Ovary (tissue), 9 donors: Measurements from ENCODE around the gene SLC6A6. TPM values are rescaled to one million over a fixed set of nuclear protein-coding genes. Genes with fewer than 3 reads are reported as not detected.
A peak's percentile ranks its signal among the peaks of the same experiment; 100 is the strongest.
"Not testable (repeated sequence)": the region's sequence is repeated elsewhere in the genome, so short reads cannot be mapped to it uniquely, and the experiment has no call there.

ENCODE experiments used
- DNase-seq, 5 donors: peaks; one replicate each; pipeline ENCODE4 v3.0.0-alpha.2; 2019 to 2020
- H3K27ac ChIP-seq, 2 donors: fragments of 200-600 bp; one replicate each; pipeline versions ENCODE4 v1.5.1 to v1.8.0; 2019 to 2022
- H3K27me3 ChIP-seq: fragments of 200-600 bp; one replicate; pipeline ENCODE4 v1.8.0; 2022
- H3K36me3 ChIP-seq: fragments of 200-600 bp; sonication (generic); one replicate; pipeline ENCODE4 v1.5.1; 2019
- H3K4me1 ChIP-seq: one replicate; pipeline ENCODE4 v1.8.1; 2013; ENCODE audit warnings: mild to moderate bottlenecking, moderate library complexity; ENCODE audit not compliant: insufficient read depth
- H3K4me3 ChIP-seq: fragments of 200-600 bp; sonication (generic); one replicate; pipeline ENCODE4 v1.5.1; 2017
- H3K9me3 ChIP-seq, 2 donors: fragments of 200-600 bp in 1 of 2; sonication (generic) in 1 of 2; one replicate each; pipeline versions ENCODE4 v1.5.1 to v1.8.1; 2013 to 2019; ENCODE audit warnings: mild to moderate bottlenecking in 1 of 2, moderate library complexity in 1 of 2
- EP300 ChIP-seq: sonication (generic); formaldehyde crosslinking; IDR thresholded peaks from one replicate; pipeline ENCODE4 v1.6.1; 2017; ENCODE audit warnings: antibody characterized with exemption
- POLR2A ChIP-seq: fragments of 450-650 bp; IDR thresholded peaks from one replicate; pipeline ENCODE4 v1.6.1; 2017; ENCODE audit warnings: antibody characterized with exemption, mild to moderate bottlenecking, moderate library complexity
- WGBS, 3 donors: extraction: QIAGEN DNeasy Blood & Tissue Kit in 1 of 3; methylation state at CpG; one replicate each; pipeline versions ENCODE4 v1.1.5 to v1.1.7; 2013 to 2017; 5-methylcytosine and 5-hydroxymethylcytosine counted together
- intact Hi-C, 4 donors: fragments of 100-400 bp; cut with DNase I; formaldehyde crosslinking; loops; one replicate each; pipeline versions ENCODE4 v1.11.0 to v1.15.1; 2022 to 2023
- polyA plus RNA-seq, 2 donors: library from polyadenylated mRNA; stranded (reverse); fragments of 200-250 nt in 1 of 2; fragments of 350-450 nt in 1 of 2; fragmentation: Illumina TruSeq in 1 of 2; extraction: RNeasy Lipid Tissue Mini Kit (QIAGEN cat#74804) in 1 of 2; gene quantifications; one replicate each; pipeline ENCODE4 v1.2.3, GENCODE V29; 2013 to 2014
- total RNA-seq, 7 donors: library from RNA; depleted of rRNA in 2 of 7; stranded (reverse); fragments of >200 nt in 2 of 7; fragmentation: NEBNext Ultra II Directional in 3 of 7; extraction: Animal tissue kit (Norgen Biotek cat#: 25700) in 3 of 7; gene quantifications; one replicate each; pipeline versions ENCODE4 v1.1.0 to v1.2.4, GENCODE V29; 2016 to 2023
- TF ChIP-seq, protein P1 (sequence below), 3 donors: fragments of 450-650 bp in 2 of 3; fragments of 200-600 bp in 1 of 3; IDR thresholded peaks; one replicate each; pipeline versions ENCODE4 v1.5.1 to v1.8.0; 2016 to 2022; ENCODE audit warnings: antibody characterized with exemption in 3 of 3, mild to moderate bottlenecking in 1 of 3
- donor health status: DM: no; HTN: no; CAD: no; lungs with moderate emphysema.
- donor health status: DM: no; HTN: no; CAD: no.
- donor health status: Bipolar disorder and iron deficiency.
- donor health status: DM: yes; HTN: yes; CAD: no.
- donor health status: DM: no; HTN: no; CAD: no.
- donor health status: DM: yes; HTN: yes; CAD: no.

The SLC6A6 gene
- total and polyA plus RNA-seq, 9 donors, result 32.5 to 141 (median 80.5) TPM

GRCh38 chr3:14514323-14514720 is 111.9 kb downstream of the SLC6A6 start:
- Histone ChIP-seq H3K4me3 (no peak overlapping the region), H3K36me3 (no peaks in the 10 kb centered on the region), H3K27ac (no peak overlapping the region), H3K4me1 (no peaks in the 10 kb centered on the region), H3K27me3 (no peaks in the 10 kb centered on the region), H3K9me3 (no peaks in the 10 kb centered on the region)
- peak in 2 of 5 donors; percentile 9 to 23 for DNase-seq
- intact Hi-C loops, result no loop called here
- no peak for TF ChIP-seq EP300
- TF ChIP-seq, protein P1, sequence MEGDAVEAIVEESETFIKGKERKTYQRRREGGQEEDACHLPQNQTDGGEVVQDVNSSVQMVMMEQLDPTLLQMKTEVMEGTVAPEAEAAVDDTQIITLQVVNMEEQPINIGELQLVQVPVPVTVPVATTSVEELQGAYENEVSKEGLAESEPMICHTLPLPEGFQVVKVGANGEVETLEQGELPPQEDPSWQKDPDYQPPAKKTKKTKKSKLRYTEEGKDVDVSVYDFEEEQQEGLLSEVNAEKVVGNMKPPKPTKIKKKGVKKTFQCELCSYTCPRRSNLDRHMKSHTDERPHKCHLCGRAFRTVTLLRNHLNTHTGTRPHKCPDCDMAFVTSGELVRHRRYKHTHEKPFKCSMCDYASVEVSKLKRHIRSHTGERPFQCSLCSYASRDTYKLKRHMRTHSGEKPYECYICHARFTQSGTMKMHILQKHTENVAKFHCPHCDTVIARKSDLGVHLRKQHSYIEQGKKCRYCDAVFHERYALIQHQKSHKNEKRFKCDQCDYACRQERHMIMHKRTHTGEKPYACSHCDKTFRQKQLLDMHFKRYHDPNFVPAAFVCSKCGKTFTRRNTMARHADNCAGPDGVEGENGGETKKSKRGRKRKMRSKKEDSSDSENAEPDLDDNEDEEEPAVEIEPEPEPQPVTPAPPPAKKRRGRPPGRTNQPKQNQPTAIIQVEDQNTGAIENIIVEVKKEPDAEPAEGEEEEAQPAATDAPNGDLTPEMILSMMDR (IDR thresholded peaks at IDR 0.05), result no peak
- TF ChIP-seq POLR2A, result no peak
- WGBS, 3 donors, result 89 to 92% (median 90%) methylated on average over 17 of the region's 17 CpGs

- H3K36me3 ChIP-seq, intact Hi-C loops, H3K9me3 ChIP-seq, H3K4me3 ChIP-seq, H3K27ac ChIP-seq, H3K27me3 ChIP-seq, H3K4me1 ChIP-seq: not testable (repeated sequence)
- 96 to 97% (median 96%) methylated on average over 11 of the region's 11 CpGs for WGBS, 3 donors
- peak in 1 of 5 donors; percentile 15 for DNase-seq
Measured at GRCh38 chr3:14515526-14515925, 113.1 kb downstream of the SLC6A6 start.

GRCh38 chr3:14516738-14517345 is 114.4 kb downstream of the SLC6A6 start:
- Histone ChIP-seq H3K9me3 (no peaks in the 10 kb centered on the region), H3K4me3 (no peak overlapping the region), H3K27me3 (no peaks in the 10 kb centered on the region), H3K36me3 (no peaks in the 10 kb centered on the region), H3K27ac (no peak overlapping the region), H3K4me1 (no peaks in the 10 kb centered on the region)
- TF ChIP-seq, protein P1 (IDR thresholded peaks at IDR 0.05), result no peak
- TF ChIP-seq EP300, result no peak
- TF ChIP-seq POLR2A, result no peak
- WGBS, 3 donors, result 67 to 73% (median 72%) methylated on average over 13 of the region's 13 CpGs
- DNase-seq, result peak in 3 of 5 donors; percentile 11 to 21 (median 11)
- intact Hi-C loops, result no loop called here

- no peak overlapping the region for H3K4me3 ChIP-seq
- DNase-seq, result peak in 3 of 5 donors; percentile 5 to 21 (median 9)
- no peaks in the 10 kb centered on the region for H3K27me3 ChIP-seq
- no peaks in the 10 kb centered on the region for H3K36me3 ChIP-seq
- 84 to 87% (median 86%) methylated on average over 22 of the region's 22 CpGs for WGBS, 3 donors
- no peaks in the 10 kb centered on the region for H3K9me3 ChIP-seq
- TF ChIP-seq, protein P1 (IDR thresholded peaks at IDR 0.05), result no peak
- no peak for TF ChIP-seq POLR2A
- no peak for TF ChIP-seq EP300
- intact Hi-C loops, result no loop called here
- H3K27ac ChIP-seq, result no peak overlapping the region
- H3K4me1 ChIP-seq, result no peaks in the 10 kb centered on the region
Measured at GRCh38 chr3:14517601-14518431, 115.4 kb downstream of the SLC6A6 start.

- DNase-seq, result peak in 3 of 5 donors; percentile 10 to 21 (median 14)
- 75 to 82% (median 76%) methylated on average over 7 of the region's 7 CpGs for WGBS, 3 donors
- no peaks in the 10 kb centered on the region for H3K27me3 ChIP-seq
- intact Hi-C loops, result no loop called here
- no peak overlapping the region for H3K27ac ChIP-seq
- H3K36me3 ChIP-seq, result no peaks in the 10 kb centered on the region
- no peaks in the 10 kb centered on the region for H3K4me1 ChIP-seq
- no peak overlapping the region for H3K4me3 ChIP-seq
- TF ChIP-seq EP300, result no peak
- no peak for TF ChIP-seq POLR2A
- TF ChIP-seq, protein P1 (IDR thresholded peaks at IDR 0.05), result no peak
- no peaks in the 10 kb centered on the region for H3K9me3 ChIP-seq
Measured at GRCh38 chr3:14518432-14518802, 116.0 kb downstream of the SLC6A6 start.
